ENCODE data around the gene EXT2.

DNA sequence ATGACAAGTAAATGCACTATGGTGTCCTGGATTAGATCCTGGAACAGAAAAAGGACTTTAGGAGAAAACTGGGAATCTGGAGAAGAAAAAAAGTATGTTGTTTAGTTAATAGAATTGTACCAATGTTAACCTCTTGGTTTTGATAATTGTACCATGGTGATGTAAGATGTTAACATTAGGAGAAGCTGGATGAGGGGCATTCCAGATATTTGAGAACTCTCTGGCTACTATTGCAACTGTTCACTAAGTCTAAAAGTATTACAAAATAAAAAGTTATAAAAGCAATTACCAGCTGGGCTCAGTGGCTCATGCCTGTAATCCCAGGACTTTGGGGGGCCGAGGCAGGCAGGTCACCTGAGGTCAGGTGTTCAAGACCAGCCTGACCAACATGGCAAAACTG is 66.5 kb downstream of the EXT2 start:
- no peak for TF ChIP-seq CTCF (IDR thresholded peaks at IDR 0.05)
- TF ChIP-seq POLR2A (IDR thresholded peaks at IDR 0.05), result no peak
